Hepatocyte (in vitro differentiated cells): ENCODE results near the gene CMTM3. TPM values are rescaled to one million over a fixed set of nuclear protein-coding genes. Genes with fewer than 3 reads are reported as not detected.
"Not testable (repeated sequence)": the region's sequence is repeated elsewhere in the genome, so short reads cannot be mapped to it uniquely, and the experiment has no call there.

ENCODE experiments used
- DNase-seq: peaks from one replicate; pipeline ENCODE4 v3.0.0-alpha.2; 2016; ENCODE audit warnings: low spot score
- H2AFZ ChIP-seq: fragments of 200-600 bp; sonication (generic); 2 replicates; pipeline ENCODE4 v1.6.0; 2016; ENCODE audit warnings: antibody characterized with exemption, mild to moderate bottlenecking
- H3K27ac ChIP-seq: fragments of 200-600 bp; sonication (generic); 2 replicates; pipeline ENCODE4 v1.5.1; 2016; ENCODE audit warnings: mild to moderate bottlenecking
- H3K27me3 ChIP-seq: fragments of 200-600 bp; sonication (generic); 2 replicates; pipeline ENCODE4 v1.6.1; 2016
- H3K36me3 ChIP-seq: fragments of 200-600 bp; sonication (generic); replicated peaks from 2 replicates; pipeline ENCODE4 v1.5.1; 2016; ENCODE audit warnings: low read depth; ENCODE audit not compliant: insufficient read depth
- H3K4me1 ChIP-seq: fragments of 200-600 bp; sonication (generic); 2 replicates; pipeline ENCODE4 v1.5.1; 2016; ENCODE audit warnings: mild to moderate bottlenecking, moderate library complexity; ENCODE audit not compliant: insufficient read depth
- H3K4me2 ChIP-seq: fragments of 200-600 bp; sonication (generic); 2 replicates; pipeline ENCODE4 v1.6.0; 2016
- H3K4me3 ChIP-seq: fragments of 200-600 bp; sonication (generic); 2 replicates; pipeline ENCODE4 v1.5.1; 2016; ENCODE audit warnings: mild to moderate bottlenecking
- H3K79me2 ChIP-seq: fragments of 200-600 bp; sonication (generic); 2 replicates; pipeline ENCODE4 v1.6.0; 2017; ENCODE audit warnings: mild to moderate bottlenecking
- H3K9me2 ChIP-seq: fragments of 200-600 bp; sonication (generic); replicated peaks from 2 replicates; pipeline ENCODE4 v1.6.0; 2017; ENCODE audit warnings: mild to moderate bottlenecking; ENCODE audit not compliant: insufficient read depth
- H3K9me3 ChIP-seq: fragments of 200-600 bp; sonication (generic); 2 replicates; pipeline ENCODE4 v1.5.1; 2016; ENCODE audit warnings: low read depth, mild to moderate bottlenecking
- H4K20me1 ChIP-seq: fragments of 200-600 bp; sonication (generic); 2 replicates; pipeline ENCODE4 v1.6.0; 2016; ENCODE audit warnings: mild to moderate bottlenecking; ENCODE audit not compliant: insufficient read depth, poor library complexity, severe bottlenecking
- CTCF ChIP-seq: fragments of 200-600 bp; sonication (generic); IDR thresholded peaks from 2 replicates; pipeline ENCODE4 v1.5.1; 2016; ENCODE audit warnings: antibody characterized with exemption, mild to moderate bottlenecking; ENCODE audit not compliant: poor library complexity
- EZH2 ChIP-seq: fragments of 200-600 bp; sonication (generic); IDR thresholded peaks from 2 replicates; pipeline ENCODE4 v1.6.1; 2016; ENCODE audit warnings: antibody characterized with exemption, mild to moderate bottlenecking, borderline replicate concordance
- EZH2phosphoT487 ChIP-seq: fragments of 200-600 bp; sonication (generic); IDR thresholded peaks from one replicate; pipeline ENCODE4 v1.6.1; 2018; ENCODE audit warnings: antibody characterized with exemption, mild to moderate bottlenecking, low read depth, moderate library complexity; ENCODE audit not compliant: unreplicated experiment, severe bottlenecking
- WGBS: methylation state at CpG from one replicate; pipeline ENCODE4 v1.1.6; 2016; ENCODE audit warnings: low lambda C conversion rate; ENCODE audit errors: missing lambda C conversion rate; 5-methylcytosine and 5-hydroxymethylcytosine counted together
- polyA plus RNA-seq: library from polyadenylated mRNA; unstranded; fragments of >200 nt; fragmentation: Nextera tagmentation; extraction: Ambion mirVana; gene quantifications from 2 replicates; pipeline ENCODE4 v1.2.1, GENCODE V29; 2016
- total RNA-seq: library from RNA; depleted of rRNA; stranded (reverse); fragments of >200 nt; gene quantifications from 2 replicates; pipeline ENCODE4 v1.2.3, GENCODE V29; 2014

Gene CMTM3
- total and polyA plus RNA-seq, 2 experiments from 2014 or later, result 32.5 to 55.1 TPM

- WGBS, result 92% methylated on average over 5 of the region's 5 CpGs
- Histone ChIP-seq H3K4me2 (no peak overlapping the region), H3K4me3 (no peak overlapping the region), H3K79me2 (peaks cover 7% of the 10 kb centered on the region), H4K20me1 (peaks cover 2% of the 10 kb centered on the region), H3K9me2 (no peaks in the 10 kb centered on the region), H3K9me3 (no peaks in the 10 kb centered on the region), H3K27me3 (no peaks in the 10 kb centered on the region), H3K4me1 (no peaks in the 10 kb centered on the region), H3K36me3 (no peaks in the 10 kb centered on the region), H2AFZ (no peak overlapping the region), H3K27ac (no peak overlapping the region)
- TF ChIP-seq EZH2 (no peak), CTCF (no peak), EZH2phosphoT487 (no peak)
- DNase-seq, result no peak
These were observed 25.4 kb downstream of the CMTM3 start for GRCh38 chr16:66629856-66630255.

DNA sequence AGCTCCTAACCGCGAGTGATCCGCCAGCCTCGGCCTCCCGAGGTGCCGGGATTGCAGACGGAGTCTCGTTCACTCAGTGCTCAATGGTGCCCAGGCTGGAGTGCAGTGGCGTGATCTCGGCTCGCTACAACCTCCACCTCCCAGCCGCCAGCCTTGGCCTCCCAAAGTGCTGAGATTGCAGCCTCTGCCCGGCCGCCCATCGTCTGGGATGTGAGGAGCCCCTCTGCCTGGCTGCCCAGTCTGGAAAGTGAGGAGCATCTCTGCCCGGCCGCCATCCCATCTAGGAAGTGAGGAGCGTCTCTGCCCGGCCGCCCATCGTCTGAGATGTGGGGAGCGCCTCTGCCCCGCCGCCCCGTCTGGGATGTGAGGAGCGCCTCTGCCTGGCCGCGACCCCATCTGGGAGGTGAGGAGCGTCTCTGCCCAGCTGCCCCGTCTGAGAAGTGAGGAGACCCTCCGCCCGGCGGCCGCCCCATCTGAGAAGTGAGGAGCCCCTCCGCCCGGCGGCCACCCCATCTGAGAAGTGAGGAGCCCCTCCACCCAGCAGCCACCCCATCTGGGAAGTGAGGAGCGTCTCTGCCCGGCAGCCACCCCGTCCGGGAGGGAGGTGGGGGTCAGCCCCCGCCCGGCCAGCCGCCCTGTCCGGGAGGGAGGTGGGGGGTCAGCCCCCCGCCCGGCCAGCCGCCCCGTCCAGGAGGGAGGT, 26.2 kb downstream of the CMTM3 start:
- WGBS, result 100% methylated on average over 6 of the region's 49 CpGs
- not testable (repeated sequence) for H3K4me1 ChIP-seq, H3K9me3 ChIP-seq, H3K79me2 ChIP-seq, H3K27me3 ChIP-seq, H2AFZ ChIP-seq, H3K4me3 ChIP-seq, DNase-seq, H3K36me3 ChIP-seq, H4K20me1 ChIP-seq, H3K27ac ChIP-seq, H3K4me2 ChIP-seq, H3K9me2 ChIP-seq

DNA sequence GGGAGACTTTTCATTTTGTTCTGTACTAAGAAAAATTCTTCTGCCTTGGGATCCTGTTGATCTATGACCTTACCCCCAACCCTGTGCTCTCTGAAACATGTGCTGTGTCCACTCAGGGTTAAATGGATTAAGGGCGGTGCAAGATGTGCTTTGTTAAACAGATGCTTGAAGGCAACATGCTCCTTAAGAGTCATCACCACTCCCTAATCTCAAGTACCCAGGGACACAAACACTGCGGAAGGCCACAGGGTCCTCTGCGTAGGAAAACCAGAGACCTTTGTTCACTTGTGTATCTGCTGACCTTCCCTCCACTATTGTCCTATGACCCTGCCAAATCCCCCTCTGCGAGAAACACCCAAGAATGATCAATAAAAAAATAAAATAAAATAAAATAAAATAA, 27.1 kb downstream of the CMTM3 start:
- WGBS, result 86% methylated on average over 3 of the region's 4 CpGs
- H2AFZ ChIP-seq, H3K9me3 ChIP-seq, H3K4me3 ChIP-seq, H3K4me2 ChIP-seq, H3K4me1 ChIP-seq, H3K9me2 ChIP-seq, H3K27ac ChIP-seq, H3K36me3 ChIP-seq, DNase-seq, H3K79me2 ChIP-seq, H4K20me1 ChIP-seq, H3K27me3 ChIP-seq: not testable (repeated sequence)

DNA sequence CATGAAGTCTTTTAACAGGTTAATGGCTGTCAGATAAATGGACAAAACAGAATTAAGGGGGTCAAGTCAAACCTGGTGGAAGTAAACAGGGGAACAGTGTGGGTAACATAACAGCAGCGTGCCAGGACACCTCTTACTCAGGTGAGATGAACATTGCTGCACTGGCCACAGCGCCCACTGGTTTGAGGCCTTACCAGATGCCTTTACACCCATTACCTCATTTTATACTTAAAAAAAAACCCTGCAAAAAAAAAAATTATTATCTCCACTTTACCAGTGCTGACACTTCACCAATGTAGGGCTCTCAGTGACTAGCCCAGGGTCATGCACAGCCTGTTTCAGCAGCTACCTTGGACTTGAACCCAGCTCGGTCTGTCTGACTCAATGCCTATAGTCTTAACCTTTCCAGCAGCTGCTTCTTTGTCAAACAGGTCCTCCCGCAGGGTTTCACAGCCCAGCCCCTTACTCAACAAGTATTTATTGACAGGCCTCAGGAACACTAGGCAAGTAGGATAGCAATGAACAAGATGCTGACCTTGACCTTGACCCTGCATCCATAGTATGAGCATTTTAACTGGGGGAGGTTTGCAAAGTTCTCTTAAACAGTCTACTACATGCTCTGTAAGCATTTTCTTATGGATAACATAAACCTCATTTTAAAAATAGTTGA, 30.2 kb downstream of the CMTM3 start:
- Histone ChIP-seq H4K20me1 (no peaks in the 10 kb centered on the region), H3K9me2 (no peaks in the 10 kb centered on the region), H3K36me3 (no peaks in the 10 kb centered on the region), H3K9me3 (no peaks in the 10 kb centered on the region), H3K27ac (no peak overlapping the region), H3K4me2 (no peak overlapping the region), H3K4me1 (no peaks in the 10 kb centered on the region), H3K27me3 (no peaks in the 10 kb centered on the region), H2AFZ (no peak overlapping the region), H3K4me3 (no peak overlapping the region), H3K79me2 (peaks cover 12% of the 10 kb centered on the region)
- WGBS, result 81% methylated on average over 4 of the region's 4 CpGs
- no peak for DNase-seq
- no peak for TF ChIP-seq CTCF
